GM18517 (cell line): ENCODE measurements around the gene CFAP74.

Source experiments
- ATAC-seq: cut with Tn5 transposase; IDR thresholded peaks from one replicate; pipeline ENCODE4 v1.9.1; 2021; ENCODE audit warnings: mild to moderate bottlenecking, moderate library complexity; ENCODE audit not compliant: unreplicated experiment

Gene CFAP74

GRCh38 chr1:2042830-2043773, 39.5 kb upstream of the CFAP74 start:
- ATAC-seq, result no peak

DNA sequence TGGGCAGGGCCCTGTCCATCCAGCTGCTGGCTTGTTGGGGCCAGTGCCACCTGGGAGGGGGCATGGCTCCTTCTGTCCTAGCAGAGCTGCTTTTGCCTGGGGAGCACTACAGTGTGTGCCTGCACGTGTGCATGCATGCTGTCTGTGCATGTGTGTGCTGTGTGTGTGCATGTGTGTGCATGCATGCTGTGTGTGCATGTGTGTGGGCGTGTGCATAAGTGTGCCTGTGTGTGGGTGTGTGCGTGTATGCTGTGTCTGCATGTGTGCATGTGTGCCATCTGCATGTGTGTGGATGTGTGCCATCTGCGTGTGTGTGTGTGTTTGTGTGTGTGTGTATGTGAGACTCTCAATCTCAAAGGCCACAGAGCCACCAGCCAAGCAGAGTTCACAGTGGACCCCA, 38.3 kb upstream of the CFAP74 start:
- no peak for ATAC-seq

DNA sequence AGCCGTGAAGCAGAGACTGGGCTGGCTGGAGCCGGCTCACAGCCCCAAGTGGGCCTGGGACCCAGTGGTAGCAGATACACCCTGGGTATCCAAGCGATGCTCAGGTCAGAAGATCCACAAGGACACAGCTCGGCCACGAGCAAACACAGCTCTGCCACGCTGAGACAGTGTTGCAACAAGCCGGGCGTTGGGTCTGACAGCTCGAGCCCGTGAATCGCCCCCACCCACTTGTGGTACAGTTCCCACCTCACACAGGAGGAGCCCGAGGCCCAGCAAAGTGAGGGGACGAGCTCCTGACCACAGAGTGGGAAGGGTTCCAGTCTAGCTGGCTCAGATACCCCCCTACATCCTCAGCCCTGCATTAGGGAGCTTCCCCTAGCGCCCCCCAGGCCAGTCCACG, 37.7 kb upstream of the CFAP74 start:
- no peak for ATAC-seq

GRCh38 chr1:2039251-2039650, 35.7 kb upstream of the CFAP74 start:
- no peak for ATAC-seq

GRCh38 chr1:2038229-2038628, 34.6 kb upstream of the CFAP74 start:
- ATAC-seq, result no peak

DNA sequence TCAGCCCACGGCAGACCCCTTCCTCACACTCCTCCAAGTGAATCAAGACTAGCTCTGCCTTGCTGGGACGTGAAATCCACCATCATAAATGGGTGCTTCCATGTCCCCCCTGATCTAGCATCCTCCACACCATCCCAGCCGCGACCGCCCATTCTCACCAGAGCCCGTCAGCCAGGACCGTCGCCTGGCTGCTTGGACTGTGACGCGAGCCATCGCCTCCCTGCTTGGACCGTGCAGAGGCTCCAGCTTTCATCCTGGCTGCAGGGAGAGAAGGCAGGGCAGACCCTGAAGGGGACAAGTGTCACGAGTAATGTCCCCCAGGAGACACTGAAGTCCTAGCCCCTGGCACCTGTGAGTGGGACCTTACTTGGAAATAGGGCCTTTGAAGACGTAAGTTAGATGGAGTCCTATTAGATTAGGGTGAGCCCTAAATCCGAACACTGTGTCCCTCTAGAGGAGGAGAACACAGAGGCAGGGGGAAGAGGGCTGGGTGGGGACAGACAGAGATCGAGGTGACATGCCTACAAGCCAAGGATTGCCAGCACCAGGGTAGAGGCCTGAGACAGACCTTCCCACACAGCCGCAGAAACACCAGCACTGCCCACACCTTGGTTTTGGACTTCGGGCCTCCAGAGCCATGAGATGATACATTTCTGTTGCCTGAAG, 33.9 kb upstream of the CFAP74 start:
- no peak for ATAC-seq

DNA sequence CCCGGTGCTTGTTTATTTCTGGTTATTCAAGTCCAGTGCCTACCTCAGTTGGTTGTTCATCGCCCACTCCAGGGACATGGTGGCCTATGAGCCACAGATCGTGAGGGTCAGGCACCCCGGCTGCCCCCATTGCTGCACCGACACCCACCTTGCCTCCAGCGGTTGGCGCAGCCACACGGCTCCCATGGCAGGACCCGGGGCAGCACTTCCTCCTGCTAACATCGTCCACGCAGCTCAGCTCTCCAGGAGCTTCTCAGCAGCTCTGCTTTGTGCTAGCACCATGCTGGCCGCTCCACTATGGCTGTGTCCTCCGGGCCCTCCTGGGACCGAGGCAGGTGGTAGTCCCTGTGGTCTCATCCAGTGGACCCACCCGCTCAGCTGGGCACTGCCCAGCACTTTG, 32.7 kb upstream of the CFAP74 start:
- ATAC-seq, result no peak

DNA sequence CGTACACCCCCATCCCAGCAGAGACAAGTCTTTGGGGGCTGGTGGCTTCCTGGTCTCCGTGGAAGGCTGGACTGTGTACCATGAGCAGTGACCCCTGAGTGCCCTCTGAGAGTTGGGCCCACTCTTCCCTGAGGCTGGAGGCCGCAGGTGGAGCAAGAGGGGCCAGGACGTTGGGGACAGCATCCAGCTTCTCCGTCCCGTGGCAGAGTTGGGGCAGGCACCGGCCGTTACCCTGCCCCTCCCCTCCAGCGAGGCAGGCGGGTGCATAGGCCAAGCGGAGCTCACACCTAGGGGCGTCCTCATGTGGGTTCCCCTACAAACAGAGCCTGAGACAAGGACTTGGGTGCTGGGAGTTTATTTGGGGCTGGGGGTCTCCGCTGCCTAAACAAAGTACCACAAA, 29.6 kb upstream of the CFAP74 start:
- no peak for ATAC-seq

- ATAC-seq, result no peak
These were observed 29.2 kb upstream of the CFAP74 start for GRCh38 chr1:2032737-2033136.

- no peak for ATAC-seq
These were observed 28.3 kb upstream of the CFAP74 start for GRCh38 chr1:2031546-2032540.

DNA sequence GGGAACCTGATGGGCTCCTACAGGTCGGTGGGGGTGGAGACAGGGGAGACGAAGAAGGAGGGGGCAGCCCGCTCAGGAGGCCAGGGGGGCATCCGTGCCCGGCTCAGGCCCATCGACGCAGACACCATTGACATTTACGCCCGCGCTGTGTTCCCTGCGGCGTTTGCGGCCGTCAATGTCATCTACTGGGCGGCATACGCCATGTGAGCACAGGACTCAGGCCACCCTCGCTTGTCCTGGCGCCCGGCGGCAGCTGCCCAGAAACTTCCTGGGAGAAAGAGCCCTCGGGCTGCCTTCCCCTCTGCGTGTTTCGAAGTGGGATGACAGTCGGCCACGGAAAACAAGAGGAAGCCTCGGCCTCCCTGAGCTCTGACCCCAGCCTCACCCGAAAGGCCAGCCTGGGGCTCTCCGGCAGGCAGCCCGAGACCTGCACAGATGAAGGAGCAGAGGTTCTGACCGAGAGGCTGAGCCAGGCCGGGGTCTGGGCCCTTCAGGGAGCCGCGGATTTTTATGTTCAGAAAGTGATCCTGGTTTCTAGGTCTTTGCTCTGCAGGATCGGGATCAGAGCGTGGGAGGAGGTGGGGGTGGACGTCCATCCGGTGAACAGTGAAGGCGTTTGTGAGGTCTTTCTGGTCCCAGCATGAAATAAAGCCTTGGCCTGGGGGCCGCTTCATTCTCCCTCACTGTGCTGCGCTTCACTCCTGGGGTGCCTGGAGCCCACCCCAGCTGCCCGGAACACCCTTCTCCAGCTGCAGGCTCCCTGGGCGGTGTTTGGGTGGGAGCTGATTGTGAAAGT, 26.7 kb upstream of the CFAP74 start:
- no peak for ATAC-seq

- ATAC-seq, result no peak
These were observed 26.0 kb upstream of the CFAP74 start for GRCh38 chr1:2029561-2029960.

GRCh38 chr1:2028870-2029560, 25.4 kb upstream of the CFAP74 start:
- no peak for ATAC-seq

GRCh38 chr1:2027961-2028583, 24.5 kb upstream of the CFAP74 start:
- ATAC-seq, result no peak

- no peak for ATAC-seq
These were observed 21.9 kb upstream of the CFAP74 start for GRCh38 chr1:2025491-2025981.

DNA sequence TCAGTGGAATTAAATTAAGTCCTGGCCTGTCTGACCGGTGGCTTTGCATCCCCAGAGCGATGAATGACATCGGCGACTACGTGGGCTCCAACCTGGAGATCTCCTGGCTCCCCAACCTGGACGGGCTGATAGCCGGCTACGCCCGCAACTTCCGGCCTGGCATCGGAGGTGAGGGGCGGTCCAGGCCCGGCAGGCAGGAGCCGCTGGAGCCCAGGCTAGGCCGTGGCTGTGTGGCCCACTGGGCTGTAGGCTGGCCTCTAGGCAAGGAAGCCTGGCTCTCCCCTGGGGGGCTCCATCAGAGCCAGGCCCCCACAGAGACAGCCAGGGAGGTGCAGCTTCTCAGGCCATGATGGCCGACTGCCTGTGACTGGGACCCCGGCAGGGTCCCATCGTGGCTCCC, 21.3 kb upstream of the CFAP74 start:
- ATAC-seq, result no peak

DNA sequence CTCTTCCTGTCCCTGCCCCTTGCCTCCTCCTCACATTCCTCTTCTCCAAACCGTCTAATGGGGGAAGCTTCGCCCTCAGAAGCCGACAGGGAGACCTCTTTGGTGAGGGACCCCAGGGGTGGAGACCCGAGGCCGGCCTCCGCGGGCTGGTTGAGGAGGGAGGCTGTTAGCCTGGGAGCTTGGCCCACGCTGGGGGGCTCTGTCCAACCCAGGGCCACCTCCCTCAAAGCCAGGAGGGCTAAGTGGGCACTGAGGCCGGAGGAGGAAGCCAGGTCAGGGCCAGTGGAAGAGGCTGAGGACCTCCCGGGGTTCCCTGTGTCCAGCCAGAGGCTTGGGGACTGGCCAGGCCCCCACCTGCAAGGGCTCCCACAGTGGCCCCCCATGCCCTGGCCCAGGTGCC, 20.9 kb upstream of the CFAP74 start:
- ATAC-seq, result no peak

GRCh38 chr1:2023187-2023586, 19.6 kb upstream of the CFAP74 start:
- no peak for ATAC-seq
